ENCODE measurements around the gene SNAI3.

SNAI3 gene

GRCh38 chr16:88687676-88688012 lies 1.3 kb upstream of the SNAI3 start:
- ChIA-PET POLR2A (interaction anchor here (0.6 to 1.4 kb wide), 4 partner anchors 25 to 270 kb away, joined by 3 to 7 read pairs (median 4); partner anchors contain the start of gene MVD), CTCF (interaction anchor here (0.6 to 1.5 kb wide), 6 partner anchors 12 to 838 kb away, joined by 3 to 9 read pairs (median 3); no protein-coding TSS in a partner anchor)
- Histone ChIP-seq H3K36me3 (ENCODE audit: control insufficient read depth in 2 of 2, insufficient read depth in 1 of 2, low read length in 2 of 2) (no peaks in the 10 kb centered on the region), H3K27ac (ENCODE audit: extremely low read depth, low read depth, low read length) (no peak overlapping the region), H3K4me1 (ENCODE audit: control insufficient read depth, insufficient read depth, low read length) (peaks cover 9% of the 10 kb centered on the region; the same call in 1 of the 2 replicates), H3K4me3 (ENCODE audit: low read depth, low read length) (no peak overlapping the region), H3K9me3 (ENCODE audit: control insufficient read depth, insufficient read depth, low read depth, low read length) (no peaks in the 10 kb centered on the region)
- TF ChIP-seq ZNF121 (tag by site-specific recombination; IDR thresholded peaks at IDR 0.05) (peak; percentile 97), ZNF624 (tag by site-specific recombination; IDR thresholded peaks at IDR 0.05) (no peak), ZNF501 (tag by site-specific recombination; IDR thresholded peaks at IDR 0.05) (no peak), ZBTB48 (tag by site-specific recombination; IDR thresholded peaks at IDR 0.05) (no peak)

- POLR2A ChIA-PET = interaction anchor here (0.6 to 1.4 kb wide), 3 partner anchors 24 to 930 kb away, joined by 3 to 7 read pairs (median 3); partner anchors contain the start of gene MVD
Observed at GRCh38 chr16:88687254-88687576, 908 bp upstream of the SNAI3 start.

GRCh38 chr16:88686062-88686438 lies 257 bp downstream of the SNAI3 start:
- no peaks in the 10 kb centered on the region for H3K9me3 ChIP-seq (ENCODE audit: control insufficient read depth, insufficient read depth, low read depth, low read length)
- CTCF ChIA-PET = interaction anchor here (1.2 to 1.5 kb wide), 2 partner anchors 13 to 14 kb away, joined by 3 read pairs; no protein-coding TSS in a partner anchor
- no peaks in the 10 kb centered on the region for H3K36me3 ChIP-seq (ENCODE audit: control insufficient read depth in 2 of 2, insufficient read depth in 1 of 2, low read length in 2 of 2)
- H3K4me1 ChIP-seq (ENCODE audit: control insufficient read depth, insufficient read depth, low read length) = peaks cover 9% of the 10 kb centered on the region; the same call in 1 of the 2 replicates
- no peak overlapping the region for H3K27ac ChIP-seq (ENCODE audit: extremely low read depth, low read depth, low read length)
- peak overlapping the region; percentile 43 for H3K4me3 ChIP-seq (ENCODE audit: low read depth, low read length)
- POLR2A ChIA-PET = no interaction called here
- peak; percentile 50 for TF ChIP-seq PRDM10 (tag by site-specific recombination; IDR thresholded peaks at IDR 0.05)
- peak; percentile 78 for TF ChIP-seq ZBTB8A (tag by site-specific recombination; IDR thresholded peaks at IDR 0.05)
- peak; percentile 56; the same call in 1 of the 2 replicates for TF ChIP-seq ZIC2 (tag by site-specific recombination; IDR thresholded peaks at IDR 0.05)
- peak; percentile 67 for TF ChIP-seq ZNF335 (tag by site-specific recombination; conservative IDR thresholded peaks at IDR 0.05)
- no peak for TF ChIP-seq ZNF843 (tag by site-specific recombination; IDR thresholded peaks at IDR 0.05)
- peak; percentile 91 for TF ChIP-seq PATZ1 (tag by site-specific recombination; IDR thresholded peaks at IDR 0.05)
- TF ChIP-seq, protein P1, sequence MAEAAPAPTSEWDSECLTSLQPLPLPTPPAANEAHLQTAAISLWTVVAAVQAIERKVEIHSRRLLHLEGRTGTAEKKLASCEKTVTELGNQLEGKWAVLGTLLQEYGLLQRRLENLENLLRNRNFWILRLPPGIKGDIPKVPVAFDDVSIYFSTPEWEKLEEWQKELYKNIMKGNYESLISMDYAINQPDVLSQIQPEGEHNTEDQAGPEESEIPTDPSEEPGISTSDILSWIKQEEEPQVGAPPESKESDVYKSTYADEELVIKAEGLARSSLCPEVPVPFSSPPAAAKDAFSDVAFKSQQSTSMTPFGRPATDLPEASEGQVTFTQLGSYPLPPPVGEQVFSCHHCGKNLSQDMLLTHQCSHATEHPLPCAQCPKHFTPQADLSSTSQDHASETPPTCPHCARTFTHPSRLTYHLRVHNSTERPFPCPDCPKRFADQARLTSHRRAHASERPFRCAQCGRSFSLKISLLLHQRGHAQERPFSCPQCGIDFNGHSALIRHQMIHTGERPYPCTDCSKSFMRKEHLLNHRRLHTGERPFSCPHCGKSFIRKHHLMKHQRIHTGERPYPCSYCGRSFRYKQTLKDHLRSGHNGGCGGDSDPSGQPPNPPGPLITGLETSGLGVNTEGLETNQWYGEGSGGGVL (tag by site-specific recombination; IDR thresholded peaks at IDR 0.05) = peak; percentile 67
- peak; percentile 34; the same call in 1 of the 2 replicates for TF ChIP-seq GLIS1 (tag by site-specific recombination; IDR thresholded peaks at IDR 0.05)
- TF ChIP-seq ZNF2 (tag by site-specific recombination; IDR thresholded peaks at IDR 0.05) = no peak
- 0 out of 2 replicates have a peak, but pooled peaks have one; percentile 6 for TF ChIP-seq KLF16 (tag by site-specific recombination; IDR thresholded peaks at IDR 0.05)
- no peak for TF ChIP-seq ZNF645 (tag by site-specific recombination; IDR thresholded peaks at IDR 0.05)
- TF ChIP-seq ZNF157 (tag by site-specific recombination; IDR thresholded peaks at IDR 0.05) = no peak

More at GRCh38 chr16:88687254-88687576, 908 bp upstream of the SNAI3 start:
- H3K9me3 ChIP-seq (ENCODE audit: control insufficient read depth, insufficient read depth, low read depth, low read length) = no peaks in the 10 kb centered on the region
- H3K4me1 ChIP-seq (ENCODE audit: control insufficient read depth, insufficient read depth, low read length) = peaks cover 9% of the 10 kb centered on the region; the same call in 1 of the 2 replicates
- peak; percentile 47; the same call in 1 of the 2 replicates for TF ChIP-seq GLIS1 (tag by site-specific recombination; IDR thresholded peaks at IDR 0.05)
- TF ChIP-seq AEBP2 (tag by site-specific recombination; IDR thresholded peaks at IDR 0.05; ENCODE audit: borderline replicate concordance) = no peak
- TF ChIP-seq ZIC2 (tag by site-specific recombination; IDR thresholded peaks at IDR 0.05) = peak; percentile 41
- peak; percentile 49; the same call in 1 of the 2 replicates for TF ChIP-seq ZNF10 (tag by site-specific recombination; IDR thresholded peaks at IDR 0.05)
- no peak overlapping the region for H3K4me3 ChIP-seq (ENCODE audit: low read depth, low read length)
- H3K27ac ChIP-seq (ENCODE audit: extremely low read depth, low read depth, low read length) = no peak overlapping the region
- no peaks in the 10 kb centered on the region for H3K36me3 ChIP-seq (ENCODE audit: control insufficient read depth in 2 of 2, insufficient read depth in 1 of 2, low read length in 2 of 2)
- CTCF ChIA-PET = interaction anchor here (0.7 to 1.5 kb wide), 5 partner anchors 13 to 50 kb away, joined by 3 to 9 read pairs (median 3); no protein-coding TSS in a partner anchor
